ENCODE measurements around the gene IPO4. TPM values are rescaled to one million over a fixed set of nuclear protein-coding genes. Genes with fewer than 3 reads are reported as not detected.

The IPO4 gene
- total and polyA plus RNA-seq, 2 experiments from 2014 or later = 34.2 to 105 TPM

DNA sequence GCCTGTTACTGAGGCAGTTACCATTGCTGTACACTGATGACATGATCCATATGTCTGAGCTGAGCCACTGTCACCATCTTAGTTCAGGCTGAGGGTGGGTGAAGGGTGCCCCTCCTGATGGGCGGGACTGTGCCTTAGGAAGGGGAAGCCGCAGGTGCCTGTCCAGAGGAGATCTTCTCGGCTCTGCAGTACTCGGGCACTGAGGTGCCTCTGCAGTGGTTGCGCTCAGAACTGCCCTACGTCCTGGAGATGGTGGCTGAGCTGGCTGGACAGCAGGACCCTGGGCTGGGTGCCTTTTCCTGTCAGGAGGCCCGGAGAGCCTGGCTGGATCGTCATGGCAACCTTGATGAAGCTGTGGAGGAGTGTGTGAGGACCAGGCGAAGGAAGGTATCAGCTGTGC is 37.6 kb downstream of the IPO4 start (continued):
- TF ChIP-seq, protein P1, sequence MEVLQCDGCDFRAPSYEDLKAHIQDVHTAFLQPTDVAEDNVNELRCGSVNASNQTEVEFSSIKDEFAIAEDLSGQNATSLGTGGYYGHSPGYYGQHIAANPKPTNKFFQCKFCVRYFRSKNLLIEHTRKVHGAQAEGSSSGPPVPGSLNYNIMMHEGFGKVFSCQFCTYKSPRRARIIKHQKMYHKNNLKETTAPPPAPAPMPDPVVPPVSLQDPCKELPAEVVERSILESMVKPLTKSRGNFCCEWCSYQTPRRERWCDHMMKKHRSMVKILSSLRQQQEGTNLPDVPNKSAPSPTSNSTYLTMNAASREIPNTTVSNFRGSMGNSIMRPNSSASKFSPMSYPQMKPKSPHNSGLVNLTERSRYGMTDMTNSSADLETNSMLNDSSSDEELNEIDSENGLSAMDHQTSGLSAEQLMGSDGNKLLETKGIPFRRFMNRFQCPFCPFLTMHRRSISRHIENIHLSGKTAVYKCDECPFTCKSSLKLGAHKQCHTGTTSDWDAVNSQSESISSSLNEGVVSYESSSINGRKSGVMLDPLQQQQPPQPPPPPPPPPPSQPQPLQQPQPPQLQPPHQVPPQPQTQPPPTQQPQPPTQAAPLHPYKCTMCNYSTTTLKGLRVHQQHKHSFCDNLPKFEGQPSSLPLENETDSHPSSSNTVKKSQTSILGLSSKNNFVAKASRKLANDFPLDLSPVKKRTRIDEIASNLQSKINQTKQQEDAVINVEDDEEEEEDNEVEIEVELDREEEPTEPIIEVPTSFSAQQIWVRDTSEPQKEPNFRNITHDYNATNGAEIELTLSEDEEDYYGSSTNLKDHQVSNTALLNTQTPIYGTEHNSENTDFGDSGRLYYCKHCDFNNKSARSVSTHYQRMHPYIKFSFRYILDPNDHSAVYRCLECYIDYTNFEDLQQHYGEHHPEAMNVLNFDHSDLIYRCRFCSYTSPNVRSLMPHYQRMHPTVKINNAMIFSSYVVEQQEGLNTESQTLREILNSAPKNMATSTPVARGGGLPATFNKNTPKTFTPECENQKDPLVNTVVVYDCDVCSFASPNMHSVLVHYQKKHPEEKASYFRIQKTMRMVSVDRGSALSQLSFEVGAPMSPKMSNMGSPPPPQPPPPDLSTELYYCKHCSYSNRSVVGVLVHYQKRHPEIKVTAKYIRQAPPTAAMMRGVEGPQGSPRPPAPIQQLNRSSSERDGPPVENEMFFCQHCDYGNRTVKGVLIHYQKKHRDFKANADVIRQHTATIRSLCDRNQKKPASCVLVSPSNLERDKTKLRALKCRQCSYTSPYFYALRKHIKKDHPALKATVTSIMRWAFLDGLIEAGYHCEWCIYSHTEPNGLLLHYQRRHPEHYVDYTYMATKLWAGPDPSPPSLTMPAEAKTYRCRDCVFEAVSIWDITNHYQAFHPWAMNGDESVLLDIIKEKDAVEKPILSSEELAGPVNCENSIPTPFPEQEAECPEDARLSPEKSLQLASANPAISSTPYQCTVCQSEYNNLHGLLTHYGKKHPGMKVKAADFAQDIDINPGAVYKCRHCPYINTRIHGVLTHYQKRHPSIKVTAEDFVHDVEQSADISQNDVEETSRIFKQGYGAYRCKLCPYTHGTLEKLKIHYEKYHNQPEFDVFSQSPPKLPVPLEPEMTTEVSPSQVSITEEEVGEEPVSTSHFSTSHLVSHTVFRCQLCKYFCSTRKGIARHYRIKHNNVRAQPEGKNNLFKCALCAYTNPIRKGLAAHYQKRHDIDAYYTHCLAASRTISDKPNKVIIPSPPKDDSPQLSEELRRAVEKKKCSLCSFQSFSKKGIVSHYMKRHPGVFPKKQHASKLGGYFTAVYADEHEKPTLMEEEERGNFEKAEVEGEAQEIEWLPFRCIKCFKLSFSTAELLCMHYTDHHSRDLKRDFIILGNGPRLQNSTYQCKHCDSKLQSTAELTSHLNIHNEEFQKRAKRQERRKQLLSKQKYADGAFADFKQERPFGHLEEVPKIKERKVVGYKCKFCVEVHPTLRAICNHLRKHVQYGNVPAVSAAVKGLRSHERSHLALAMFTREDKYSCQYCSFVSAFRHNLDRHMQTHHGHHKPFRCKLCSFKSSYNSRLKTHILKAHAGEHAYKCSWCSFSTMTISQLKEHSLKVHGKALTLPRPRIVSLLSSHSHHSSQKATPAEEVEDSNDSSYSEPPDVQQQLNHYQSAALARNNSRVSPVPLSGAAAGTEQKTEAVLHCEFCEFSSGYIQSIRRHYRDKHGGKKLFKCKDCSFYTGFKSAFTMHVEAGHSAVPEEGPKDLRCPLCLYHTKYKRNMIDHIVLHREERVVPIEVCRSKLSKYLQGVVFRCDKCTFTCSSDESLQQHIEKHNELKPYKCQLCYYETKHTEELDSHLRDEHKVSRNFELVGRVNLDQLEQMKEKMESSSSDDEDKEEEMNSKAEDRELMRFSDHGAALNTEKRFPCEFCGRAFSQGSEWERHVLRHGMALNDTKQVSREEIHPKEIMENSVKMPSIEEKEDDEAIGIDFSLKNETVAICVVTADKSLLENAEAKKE (CRISPR knock-in tag; IDR thresholded peaks at IDR 0.05) = no peak

DNA sequence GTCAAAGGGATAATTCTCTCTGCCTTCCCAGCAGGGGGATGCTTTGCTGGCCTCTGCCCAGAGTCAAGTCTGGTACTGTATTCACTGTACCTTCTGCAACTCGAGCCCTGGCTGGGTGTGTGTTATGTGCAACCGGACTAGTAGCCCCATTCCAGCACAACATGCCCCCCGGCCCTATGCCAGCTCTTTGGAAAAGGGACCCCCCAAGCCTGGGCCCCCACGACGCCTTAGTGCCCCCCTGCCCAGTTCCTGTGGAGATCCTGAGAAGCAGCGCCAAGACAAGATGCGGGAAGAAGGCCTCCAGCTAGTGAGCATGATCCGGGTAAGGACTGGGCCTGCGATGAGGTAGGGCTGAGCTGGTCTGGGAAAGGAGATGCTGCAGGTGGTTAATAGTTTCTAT is 38.0 kb downstream of the IPO4 start:
- peaks cover 10% of the 10 kb centered on the region for H3K4me1 ChIP-seq (ENCODE audit: insufficient read depth)
- H3K4me3 ChIP-seq = no peak overlapping the region
- no peaks in the 10 kb centered on the region for H3K27me3 ChIP-seq (ENCODE audit: insufficient read depth)
- H3K36me3 ChIP-seq (ENCODE audit: insufficient read depth) = peaks cover 32% of the 10 kb centered on the region
- Mint-ChIP-seq H3K4me1 (peaks cover 19% of the 10 kb centered on the region), H3K4me3 (no peak overlapping the region), H3K36me3 (ENCODE audit: low read depth) (peaks cover 69% of the 10 kb centered on the region), H3K27me3 (ENCODE audit: insufficient read depth, low read depth, poor library complexity) (peaks cover 11% of the 10 kb centered on the region), H3K27ac (no peak overlapping the region), H3K9me3 (no peaks in the 10 kb centered on the region; the same call in 2 of the 3 replicates)
- H2AFZ ChIP-seq = no peak overlapping the region
- peaks cover 8% of the 10 kb centered on the region; the same call in 1 of the 2 replicates for H4K20me1 ChIP-seq (replicated peaks; ENCODE audit: insufficient read depth)
- DNase-seq (ENCODE audit: low spot score) (no peak), ATAC-seq (no peak)
- H3K9me2 ChIP-seq (ENCODE audit: insufficient read depth) = no peaks in the 10 kb centered on the region
- no peak overlapping the region for H3K27ac ChIP-seq (ENCODE audit: low read depth)
- peaks cover 27% of the 10 kb centered on the region for H3K79me2 ChIP-seq (replicated peaks; ENCODE audit: insufficient read depth)
- H3K4me2 ChIP-seq = no peak overlapping the region
- H3F3A ChIP-seq (replicated peaks; ENCODE audit: low read depth) = no peaks in the 10 kb centered on the region
- TF ChIP-seq EZH2 (IDR thresholded peaks at IDR 0.05; ENCODE audit: low read depth, unreplicated experiment) (no peak), POLR2AphosphoS5 (IDR thresholded peaks at IDR 0.05; ENCODE audit: low read depth) (no peak), ZNF114 (CRISPR knock-in tag; IDR thresholded peaks at IDR 0.05) (no peak), NANOG (IDR thresholded peaks at IDR 0.05; ENCODE audit: borderline replicate concordance) (no peak), JUNB (IDR thresholded peaks at IDR 0.05; ENCODE audit: unreplicated experiment) (no peak)
- TF ChIP-seq, protein P2, sequence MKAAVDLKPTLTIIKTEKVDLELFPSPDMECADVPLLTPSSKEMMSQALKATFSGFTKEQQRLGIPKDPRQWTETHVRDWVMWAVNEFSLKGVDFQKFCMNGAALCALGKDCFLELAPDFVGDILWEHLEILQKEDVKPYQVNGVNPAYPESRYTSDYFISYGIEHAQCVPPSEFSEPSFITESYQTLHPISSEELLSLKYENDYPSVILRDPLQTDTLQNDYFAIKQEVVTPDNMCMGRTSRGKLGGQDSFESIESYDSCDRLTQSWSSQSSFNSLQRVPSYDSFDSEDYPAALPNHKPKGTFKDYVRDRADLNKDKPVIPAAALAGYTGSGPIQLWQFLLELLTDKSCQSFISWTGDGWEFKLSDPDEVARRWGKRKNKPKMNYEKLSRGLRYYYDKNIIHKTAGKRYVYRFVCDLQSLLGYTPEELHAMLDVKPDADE (IDR thresholded peaks at IDR 0.05) = no peak
- TF ChIP-seq, protein P3, sequence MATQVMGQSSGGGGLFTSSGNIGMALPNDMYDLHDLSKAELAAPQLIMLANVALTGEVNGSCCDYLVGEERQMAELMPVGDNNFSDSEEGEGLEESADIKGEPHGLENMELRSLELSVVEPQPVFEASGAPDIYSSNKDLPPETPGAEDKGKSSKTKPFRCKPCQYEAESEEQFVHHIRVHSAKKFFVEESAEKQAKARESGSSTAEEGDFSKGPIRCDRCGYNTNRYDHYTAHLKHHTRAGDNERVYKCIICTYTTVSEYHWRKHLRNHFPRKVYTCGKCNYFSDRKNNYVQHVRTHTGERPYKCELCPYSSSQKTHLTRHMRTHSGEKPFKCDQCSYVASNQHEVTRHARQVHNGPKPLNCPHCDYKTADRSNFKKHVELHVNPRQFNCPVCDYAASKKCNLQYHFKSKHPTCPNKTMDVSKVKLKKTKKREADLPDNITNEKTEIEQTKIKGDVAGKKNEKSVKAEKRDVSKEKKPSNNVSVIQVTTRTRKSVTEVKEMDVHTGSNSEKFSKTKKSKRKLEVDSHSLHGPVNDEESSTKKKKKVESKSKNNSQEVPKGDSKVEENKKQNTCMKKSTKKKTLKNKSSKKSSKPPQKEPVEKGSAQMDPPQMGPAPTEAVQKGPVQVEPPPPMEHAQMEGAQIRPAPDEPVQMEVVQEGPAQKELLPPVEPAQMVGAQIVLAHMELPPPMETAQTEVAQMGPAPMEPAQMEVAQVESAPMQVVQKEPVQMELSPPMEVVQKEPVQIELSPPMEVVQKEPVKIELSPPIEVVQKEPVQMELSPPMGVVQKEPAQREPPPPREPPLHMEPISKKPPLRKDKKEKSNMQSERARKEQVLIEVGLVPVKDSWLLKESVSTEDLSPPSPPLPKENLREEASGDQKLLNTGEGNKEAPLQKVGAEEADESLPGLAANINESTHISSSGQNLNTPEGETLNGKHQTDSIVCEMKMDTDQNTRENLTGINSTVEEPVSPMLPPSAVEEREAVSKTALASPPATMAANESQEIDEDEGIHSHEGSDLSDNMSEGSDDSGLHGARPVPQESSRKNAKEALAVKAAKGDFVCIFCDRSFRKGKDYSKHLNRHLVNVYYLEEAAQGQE (IDR thresholded peaks at IDR 0.05; ENCODE audit: unreplicated experiment) = no peak
